T-helper 1 cell (primary cell): ENCODE measurements around the gene ZNF576.
A peak's percentile ranks its signal among the peaks of the same experiment; 100 is the strongest.
"Not testable (repeated sequence)": the region's sequence is repeated elsewhere in the genome, so short reads cannot be mapped to it uniquely, and the experiment has no call there.

Experiments used
- DNase-seq, 5 donors: peaks; one replicate each; pipeline ENCODE4 v3.0.0-alpha.2; 2012 to 2020

ZNF576 gene

DNA sequence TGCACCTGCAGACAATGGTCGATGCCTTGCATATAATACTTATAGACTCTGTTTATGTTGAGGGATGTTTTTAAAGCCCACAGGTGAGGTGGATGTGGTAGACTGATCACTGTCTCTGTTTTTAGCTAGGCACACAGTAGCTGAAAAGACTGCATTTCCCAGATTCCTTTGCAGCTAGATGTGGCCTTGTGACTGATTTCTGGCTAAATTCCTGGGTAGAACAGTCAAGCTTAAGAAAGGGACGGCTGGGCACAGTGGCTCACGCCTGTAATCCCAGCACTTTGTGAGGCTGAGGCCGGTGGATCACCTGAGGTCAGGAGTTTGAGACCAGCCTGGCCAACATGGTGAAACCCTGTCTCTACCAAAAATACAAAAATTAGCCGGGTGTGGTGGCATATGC, 3.9 kb downstream of the ZNF576 start:
- DNase-seq, result not testable (repeated sequence)

DNA sequence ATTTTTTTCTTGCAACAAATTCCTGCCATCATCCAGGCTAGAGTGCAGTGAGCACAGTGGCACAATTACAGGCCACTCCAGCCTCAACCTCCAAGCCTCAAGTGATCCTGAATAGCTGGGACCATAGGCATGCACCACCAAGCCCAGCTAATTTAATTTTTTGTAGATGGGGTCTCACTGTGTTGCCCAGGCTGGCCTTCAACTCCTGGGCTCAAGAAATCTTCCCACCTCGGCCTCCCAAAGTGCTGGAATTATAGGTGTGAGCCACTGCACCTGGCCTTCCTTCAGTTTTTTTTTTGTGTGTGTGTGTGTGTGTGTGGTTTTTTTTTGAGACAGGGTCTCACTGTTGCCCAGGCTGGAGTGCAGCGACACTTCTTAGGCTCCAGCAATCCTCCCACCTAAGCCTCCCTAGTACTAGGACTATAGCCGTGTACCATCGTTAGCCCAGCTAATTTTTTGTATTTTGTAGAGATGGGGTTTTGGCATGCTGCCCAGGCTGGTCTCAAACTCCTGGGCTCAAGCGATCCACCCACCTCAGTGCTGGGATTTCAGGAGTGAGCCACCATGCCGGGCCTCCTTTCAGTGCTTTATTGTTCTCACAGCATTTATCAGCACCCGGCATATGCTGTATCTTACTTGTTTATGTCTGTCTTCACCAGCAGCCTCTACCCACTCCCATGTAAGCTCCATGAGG, 9.6 kb downstream of the ZNF576 start:
- no peak for DNase-seq

DNA sequence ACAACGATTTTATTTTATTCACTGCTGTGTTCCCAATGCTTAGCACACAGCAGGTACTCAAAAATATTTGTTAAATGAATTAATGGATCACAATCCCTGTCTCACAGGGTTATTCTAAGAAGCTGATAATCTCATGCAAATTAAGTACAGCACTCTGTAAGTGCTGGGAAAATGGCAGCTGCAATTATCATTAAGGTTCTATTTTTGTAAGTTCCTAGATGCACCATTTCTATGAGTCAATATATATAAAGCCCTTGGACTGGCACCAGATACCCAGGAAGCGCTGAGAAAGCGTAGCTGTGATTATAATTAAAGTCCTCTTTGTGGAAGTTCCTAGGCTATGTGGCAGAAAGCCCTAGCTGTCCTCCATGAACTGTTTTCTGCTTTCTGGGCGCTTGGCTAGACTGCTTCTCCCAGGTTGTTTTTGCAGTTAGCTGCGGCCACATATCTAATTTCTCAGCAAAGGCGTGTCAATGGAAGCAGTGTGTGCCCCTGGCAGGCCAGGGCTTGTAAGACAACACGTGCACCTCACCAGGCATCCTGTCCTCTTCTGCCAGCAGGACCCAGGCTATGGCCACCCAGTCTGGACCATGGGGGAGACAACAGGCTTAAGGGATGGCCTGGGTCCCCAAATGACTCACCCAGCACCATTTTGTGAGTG, 10.3 kb downstream of the ZNF576 start:
- no peak for DNase-seq

DNA sequence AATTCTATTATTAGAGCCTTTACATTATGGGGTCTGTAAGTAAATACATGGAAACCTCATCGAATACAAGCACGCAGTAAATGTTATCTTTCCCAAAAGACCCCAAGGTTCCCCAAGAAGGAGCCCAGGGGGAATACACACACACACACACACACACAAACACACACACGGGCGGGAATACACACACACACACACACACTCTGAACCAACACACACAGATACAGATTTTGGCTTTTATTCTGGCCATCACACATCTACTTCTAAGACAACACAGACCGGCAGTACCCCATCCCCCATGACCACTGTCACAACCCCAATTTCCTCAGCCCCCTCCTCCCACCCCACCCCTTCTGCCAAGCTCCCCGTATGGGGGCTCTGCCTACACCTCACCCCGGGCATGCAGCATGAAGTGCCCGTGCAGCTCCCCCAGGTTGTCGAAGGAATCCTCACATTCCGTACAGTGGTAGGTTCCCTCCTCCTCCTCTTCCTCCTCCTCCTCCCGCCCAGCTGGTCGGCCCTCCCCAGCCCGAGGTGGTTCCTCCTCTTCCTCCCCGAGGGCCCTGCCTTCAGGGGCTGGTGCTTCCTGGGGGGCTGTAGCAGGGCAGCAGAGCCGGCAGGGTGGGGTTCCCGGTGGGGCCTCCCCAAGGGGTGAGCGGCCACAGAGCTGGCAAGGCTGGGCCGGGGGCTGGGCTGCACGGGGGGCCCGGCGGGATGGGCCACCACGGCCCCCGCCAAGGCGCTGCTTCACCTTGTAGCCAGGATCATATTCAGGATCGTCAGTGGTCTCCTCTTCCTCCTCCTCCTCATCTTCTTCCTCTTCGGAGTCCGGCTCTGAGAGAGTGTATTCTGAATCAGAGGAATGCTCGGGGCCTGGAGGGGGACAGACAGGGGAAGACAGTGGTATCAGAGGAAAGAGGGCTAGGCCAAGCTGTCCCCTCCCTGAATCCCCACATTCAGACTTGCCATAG, 11.1 kb downstream of the ZNF576 start:
- DNase-seq, result no peak

DNA sequence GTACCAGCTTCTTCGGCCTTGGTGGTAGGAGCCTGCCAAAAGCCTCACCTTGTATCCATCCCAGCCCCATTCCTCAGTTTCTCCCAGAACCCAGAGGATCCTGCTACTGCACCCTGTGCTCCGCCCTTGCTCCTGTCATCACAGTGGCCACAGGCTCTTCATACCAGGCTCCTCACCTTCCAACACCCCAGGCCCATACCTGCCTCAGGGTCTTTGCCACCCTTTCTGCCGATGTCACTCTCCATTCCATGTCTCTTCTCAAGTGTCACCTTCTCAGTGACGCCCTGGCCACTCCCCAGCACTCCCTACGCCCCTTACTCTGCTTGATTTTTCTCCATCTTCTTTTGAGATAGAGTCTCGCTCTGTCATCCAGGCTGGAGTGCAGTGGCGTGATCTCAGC, 13.5 kb downstream of the ZNF576 start:
- no peak for DNase-seq

DNA sequence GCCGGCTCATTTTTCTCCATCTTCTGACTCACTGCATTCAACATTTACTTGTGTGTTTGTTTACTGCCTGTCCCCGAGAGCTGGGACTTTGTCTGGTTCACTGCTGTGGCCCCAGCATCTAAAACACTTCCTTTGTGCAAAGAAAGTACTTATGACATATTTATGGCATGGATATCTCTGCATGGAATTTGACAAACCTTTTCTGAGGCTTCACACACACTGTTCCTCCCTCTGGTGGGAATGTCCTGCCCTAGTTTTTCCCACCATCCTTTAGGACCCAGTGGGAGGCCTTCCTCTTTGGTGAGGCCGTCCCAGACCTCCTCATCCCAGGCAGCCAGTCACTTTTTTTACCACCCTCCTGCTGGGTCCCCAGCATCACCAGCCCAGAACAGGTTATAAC, 14.1 kb downstream of the ZNF576 start:
- DNase-seq, result no peak

DNA sequence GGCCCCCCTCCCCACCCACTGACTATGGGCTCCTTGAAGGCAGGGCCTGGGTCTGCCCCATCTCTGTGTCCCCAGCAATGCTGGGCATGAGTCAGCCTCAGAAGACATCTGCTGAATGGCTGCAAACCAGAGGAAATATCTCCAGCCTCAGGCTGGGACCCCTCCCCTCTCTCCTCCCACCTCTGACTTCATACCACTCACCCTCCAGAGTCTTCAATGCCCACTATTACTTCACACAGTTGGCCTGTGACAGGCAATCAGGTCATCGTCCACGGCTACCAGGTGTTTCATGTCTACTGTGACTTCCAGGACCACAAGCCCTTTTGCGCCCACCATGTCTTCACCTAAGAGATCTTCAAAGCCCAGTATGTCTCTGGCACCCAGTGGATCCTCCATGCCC, 15.4 kb downstream of the ZNF576 start, which contains the start of gene SRRM5:
SRRM5 (plus strand) TSS at position 301 of the 400 bp plus-strand sequence; CDS start at position 335, 34 bp downstream.
- DNase-seq, result no peak

DNA sequence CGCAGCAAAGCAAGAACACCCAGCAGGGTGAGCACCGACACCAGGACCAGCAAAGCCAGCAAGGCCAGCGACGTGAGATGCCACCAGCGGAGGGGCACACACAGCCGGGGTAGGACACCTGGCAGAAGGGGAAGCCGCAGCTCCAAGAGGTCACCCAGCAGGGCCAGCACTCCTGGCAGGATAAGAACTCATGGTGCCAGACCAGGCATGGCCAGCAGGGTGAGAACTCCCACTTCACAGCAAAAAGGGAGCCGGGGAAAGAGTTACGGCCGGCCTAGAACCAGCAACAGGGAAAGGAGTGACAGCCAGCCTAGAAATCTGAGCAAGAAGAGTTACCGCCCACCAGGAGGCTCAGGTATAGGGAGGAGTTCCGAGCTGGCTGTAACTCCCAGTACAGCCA, 16.0 kb downstream of the ZNF576 start:
- no peak for DNase-seq

DNA sequence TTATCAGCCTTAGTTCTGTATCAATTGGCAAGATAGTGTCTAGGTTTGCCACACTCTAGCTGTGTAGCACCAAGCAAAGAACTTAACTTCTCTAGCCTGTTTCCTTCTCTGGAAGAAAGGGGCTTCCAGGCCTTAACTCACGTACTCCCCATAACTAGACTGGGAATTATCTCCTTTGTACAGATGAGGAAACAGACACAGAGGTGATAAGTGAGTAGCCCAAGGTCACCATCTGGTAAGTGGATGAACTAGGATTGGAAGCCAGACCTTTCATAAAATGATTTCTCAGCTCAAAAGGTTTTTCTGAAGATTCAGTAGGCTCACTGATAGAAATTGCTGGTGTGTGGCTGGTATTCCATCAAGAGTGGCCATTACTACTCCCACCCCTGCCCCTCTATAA, 19.9 kb downstream of the ZNF576 start:
- DNase-seq, result no peak

DNA sequence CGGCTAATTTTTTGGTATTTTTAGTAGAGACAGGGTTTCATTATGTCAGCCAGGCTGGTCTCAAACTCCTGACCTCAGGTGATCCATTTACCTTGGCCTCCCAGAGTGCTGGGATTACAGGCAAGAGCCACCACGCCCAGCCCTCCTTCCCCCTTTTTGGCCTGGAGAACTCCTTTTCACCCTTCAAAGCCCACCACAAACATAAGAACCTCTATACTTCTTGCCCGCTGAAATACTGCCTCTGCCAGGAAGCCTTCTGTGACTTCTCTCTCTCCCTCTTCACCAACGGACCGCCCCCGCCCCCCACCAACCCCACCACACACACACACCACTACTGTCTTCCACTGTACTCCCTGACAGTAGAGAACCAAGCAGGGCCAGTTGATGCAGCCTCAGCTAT, 20.6 kb downstream of the ZNF576 start:
- no peak for DNase-seq

DNA sequence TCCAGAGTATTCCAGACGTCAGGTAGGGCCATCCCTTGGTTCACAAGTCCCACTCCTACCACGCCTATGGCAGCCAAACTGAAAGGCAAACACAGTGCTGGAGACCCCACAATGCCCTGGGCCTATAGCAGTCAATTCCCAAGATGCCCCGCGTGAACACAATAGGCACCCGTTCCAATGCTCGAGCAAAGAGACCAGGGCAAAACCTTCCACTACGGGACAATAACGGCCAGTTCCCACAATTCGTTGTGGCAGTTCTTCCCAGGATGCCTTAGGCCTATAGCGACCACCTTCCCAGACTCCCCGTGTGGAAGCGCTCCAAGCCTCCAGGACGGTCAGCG, 22.5 kb downstream of the ZNF576 start:
- DNase-seq, result peak in 2 of 5 donors; percentile 13 to 63

DNA sequence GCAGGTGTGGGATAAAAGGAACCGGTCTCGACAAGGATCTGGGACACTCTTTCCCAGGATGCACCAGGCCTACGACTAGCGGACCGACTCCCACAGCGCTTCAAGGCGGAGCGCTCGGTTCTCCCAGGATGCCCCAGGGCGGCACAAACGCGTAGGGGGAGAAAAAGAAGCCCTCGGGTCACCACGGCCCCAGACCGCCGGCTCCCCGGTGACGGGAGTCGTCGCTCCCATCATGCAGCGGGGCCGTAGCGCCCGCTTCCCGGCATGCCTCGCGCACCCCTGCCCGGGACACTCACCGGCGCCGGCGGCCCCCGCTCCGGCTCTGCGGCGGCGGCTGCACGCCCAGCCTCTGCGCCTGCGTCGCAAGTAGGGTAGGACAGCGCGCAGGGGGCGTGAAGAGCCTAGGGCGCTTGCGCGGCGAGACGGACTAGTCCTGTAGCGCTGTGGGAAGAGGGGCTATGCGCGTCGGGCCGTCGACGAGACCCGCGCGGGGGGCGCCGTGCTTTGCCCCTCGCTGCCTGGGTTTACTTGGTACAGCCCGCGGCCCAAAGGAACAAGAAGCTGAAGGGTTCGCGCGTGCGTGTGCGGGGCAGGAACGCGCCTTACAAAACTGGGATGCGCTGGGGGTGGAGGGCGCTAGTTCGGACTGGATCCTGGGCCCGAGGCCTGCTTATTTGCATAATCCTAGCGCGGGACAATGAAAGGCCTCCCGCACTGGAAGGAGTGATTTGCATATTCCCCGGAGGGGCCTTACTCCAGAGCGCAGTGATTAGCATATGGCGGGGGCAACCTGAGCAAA, 23.1 kb downstream of the ZNF576 start, which contains the start of gene ZNF428:
ZNF428 (minus strand) TSS at position 368 of the 799 bp plus-strand sequence. CDS start 5,325 bp downstream, outside the sequence.
- DNase-seq, result peak; percentile 79 to 87 (median 80)

DNA sequence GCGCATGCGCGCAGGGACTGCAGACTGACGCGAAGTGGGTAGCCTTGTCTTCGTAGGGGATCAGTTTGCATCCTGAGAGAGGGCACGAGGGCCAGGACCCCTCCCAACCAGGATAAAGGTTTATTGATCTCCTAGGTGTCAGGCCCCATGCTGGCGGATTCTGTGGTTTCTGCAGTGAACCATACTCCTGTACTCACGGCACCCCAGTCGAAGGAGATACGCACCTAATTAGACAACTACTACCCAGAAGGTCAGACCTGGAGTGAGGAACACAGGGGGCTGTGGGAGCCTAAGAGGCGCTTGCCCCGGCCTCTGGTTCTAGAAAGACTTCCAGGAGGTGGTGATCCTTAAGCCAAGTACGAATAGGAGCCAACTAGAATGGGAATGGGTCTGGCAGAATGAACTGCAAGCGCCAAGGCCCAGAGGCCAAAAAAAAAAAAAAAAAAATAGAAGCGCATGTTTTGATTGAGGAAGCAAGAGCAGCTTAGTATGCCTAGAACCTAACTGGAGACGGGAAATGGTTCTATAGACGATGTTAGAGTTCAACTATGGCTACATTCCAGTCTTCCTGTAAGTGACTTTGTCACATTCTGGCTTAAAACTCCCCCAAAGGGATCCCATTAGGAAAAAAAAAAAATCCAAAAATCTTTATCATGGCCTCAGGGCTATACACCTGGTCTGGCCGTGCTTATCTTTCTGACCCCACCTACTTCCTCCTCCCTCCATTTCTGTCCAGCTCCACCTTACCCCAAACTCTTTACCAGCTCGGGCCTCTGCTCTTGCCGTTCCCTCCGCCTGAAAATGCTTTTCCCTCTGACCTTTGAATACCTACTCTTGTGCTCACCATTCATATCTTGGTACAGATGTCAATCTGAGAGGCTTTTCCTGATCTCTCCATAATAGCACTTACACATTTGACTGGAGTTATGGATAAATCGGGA, 23.9 kb downstream of the ZNF576 start:
- DNase-seq, result peak in 3 of 5 donors; percentile 69 to 78 (median 76)

DNA sequence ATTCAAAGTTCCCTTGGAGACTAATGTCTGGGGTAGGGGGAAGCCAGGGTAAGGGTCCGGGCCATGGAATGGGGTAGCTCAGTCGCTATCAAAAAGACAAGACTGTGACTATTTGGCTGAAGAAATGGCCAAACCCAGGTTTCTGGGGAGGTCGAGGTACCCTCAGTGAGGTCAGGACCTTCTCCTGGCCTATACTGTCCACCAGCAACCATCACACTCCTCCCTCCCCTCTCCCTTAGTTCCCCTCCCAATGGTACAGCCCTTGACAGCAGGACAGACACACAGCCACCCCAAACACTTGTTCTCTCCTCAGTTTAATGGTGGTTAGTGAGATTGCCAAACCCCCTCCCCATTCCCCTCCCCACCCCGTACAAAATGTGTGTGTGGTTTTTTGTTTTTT, 25.7 kb downstream of the ZNF576 start:
- DNase-seq, result no peak

DNA sequence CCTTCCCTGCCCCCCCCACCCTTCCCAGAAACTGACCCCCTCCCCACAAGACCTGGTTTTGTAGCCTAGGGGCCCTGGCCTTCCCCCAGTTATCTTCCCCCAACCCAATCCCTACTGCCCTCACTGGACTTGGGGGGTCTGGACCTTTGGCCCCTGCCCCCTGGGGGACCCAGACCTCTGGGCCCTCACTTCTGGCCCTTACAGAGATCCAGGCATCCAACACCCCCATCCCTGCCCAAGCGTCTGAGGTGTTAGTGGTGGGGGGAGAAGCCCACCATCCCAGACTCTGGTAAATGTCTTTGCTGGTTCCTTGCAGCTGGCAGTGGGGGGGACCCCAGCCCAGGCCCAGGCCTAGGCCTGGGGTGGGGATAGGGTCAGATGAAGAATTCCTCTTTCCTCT, 26.6 kb downstream of the ZNF576 start:
- no peak for DNase-seq

DNA sequence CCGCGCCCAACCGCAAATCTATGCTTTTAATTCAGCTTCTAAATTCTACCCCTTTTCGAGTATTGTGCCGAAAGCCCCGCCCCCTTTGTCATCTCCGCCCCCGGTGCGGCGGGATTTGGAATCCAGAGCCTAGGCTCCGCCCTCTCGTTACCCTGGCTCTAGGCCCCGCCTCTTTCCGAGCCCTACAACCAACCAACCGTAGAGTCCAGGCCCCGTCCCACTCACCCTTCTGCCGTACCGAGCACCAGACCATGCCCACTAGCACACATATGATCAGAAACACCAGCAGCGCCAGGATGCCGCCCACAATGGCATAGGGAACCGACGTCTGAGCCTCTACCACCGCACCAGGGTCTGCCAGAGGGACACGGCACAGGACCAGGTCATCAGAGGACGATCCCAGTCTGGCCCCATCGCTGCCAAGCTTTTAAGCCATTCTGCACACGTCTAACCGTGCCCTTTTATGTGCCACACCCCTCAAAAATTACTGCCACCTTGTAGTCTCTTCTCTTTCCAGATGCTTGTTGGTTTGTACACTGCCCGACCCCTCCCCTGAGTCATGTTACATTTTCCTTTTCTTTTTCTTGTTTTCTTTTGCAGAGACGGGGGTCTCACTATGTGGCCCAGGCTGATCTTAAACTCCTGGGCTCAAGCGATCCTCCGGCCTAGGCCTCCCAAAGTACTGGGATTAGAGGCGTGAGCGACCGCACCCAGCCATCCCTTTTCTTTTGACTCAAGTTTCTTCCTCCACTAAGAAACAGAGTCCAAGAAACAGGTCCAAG, 27.7 kb downstream of the ZNF576 start:
- no peak for DNase-seq

DNA sequence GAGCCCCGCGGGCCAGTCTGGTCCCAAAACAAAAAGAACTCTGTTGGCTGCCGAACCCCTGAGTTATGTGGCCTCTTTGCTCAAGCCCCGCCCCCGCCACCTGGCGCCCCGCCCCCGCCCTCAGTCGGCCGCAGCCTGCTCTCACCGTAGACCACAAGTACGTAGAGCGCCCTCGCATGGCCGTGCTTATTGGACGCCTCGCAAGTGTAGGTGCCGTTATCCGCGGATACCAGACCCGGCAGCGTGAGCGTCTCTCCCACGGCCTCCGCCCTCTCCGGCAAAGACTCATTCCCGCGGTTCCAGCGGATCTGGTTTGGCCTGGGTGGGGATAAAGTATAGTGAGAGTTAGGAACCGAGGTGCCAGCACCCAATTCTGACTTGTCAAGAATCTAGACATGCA, 28.5 kb downstream of the ZNF576 start:
- DNase-seq, result peak; percentile 75 to 86 (median 83)

DNA sequence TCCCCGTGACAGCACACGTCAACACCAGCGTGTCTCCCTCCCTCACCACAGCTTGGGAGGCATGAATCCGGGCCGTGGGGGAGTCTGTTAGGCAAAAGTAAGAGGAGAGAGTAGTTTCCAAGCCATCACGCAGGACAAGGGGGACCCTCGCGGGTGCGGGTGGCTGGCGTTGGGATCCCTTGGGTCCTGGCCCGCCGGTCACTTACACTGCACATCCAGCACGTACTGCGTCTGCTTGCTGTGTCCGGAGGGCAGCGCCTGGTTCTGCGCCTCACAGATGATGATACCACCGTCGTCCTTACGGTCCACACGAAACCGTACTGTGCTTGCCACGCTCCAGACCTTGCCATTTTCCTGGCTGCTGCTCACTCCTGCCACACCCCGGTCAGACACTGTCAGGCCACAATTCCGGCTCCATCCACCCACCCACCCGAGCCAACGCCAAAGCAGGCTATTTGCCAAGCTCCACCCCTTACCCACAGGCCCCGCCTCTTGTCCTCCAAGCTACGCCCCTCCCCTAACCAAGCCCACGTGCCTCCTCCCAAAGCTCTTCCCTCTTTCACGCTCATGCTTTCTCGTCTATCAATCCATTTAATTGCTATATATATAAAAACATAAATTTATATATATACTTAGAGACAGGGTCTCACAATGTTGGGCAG, 29.7 kb downstream of the ZNF576 start:
- DNase-seq, result no peak

DNA sequence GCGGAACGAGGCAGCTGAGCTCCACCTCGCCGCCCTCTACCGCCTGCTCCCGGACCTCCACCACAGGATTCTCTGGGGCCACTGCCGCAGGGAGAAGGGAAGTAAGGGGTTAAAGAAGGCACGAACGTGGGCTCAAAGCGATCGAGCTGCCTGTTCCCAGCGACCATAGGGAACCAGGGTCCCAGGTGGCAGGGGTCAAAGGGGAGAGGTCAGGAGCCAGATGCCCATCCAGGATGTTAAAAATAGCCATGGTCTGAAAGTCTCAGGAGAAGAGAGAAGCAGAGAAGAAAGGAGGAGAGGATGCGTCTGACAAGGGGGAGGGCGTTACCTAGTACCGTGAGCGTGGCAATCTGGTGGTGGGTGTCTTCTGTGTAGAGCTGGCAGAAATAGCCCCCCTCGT, 30.4 kb downstream of the ZNF576 start:
- DNase-seq, result no peak
